Astrocyte (in vitro differentiated cells and primary cell): ENCODE data around the gene MED13L.

Experiments
- EZH2 ChIP-seq: IDR thresholded peaks from 2 replicates; pipeline ENCODE4 v1.6.1; 2012; ENCODE audit warnings: mild to moderate bottlenecking, low read length, inconsistent platforms; ENCODE audit not compliant: insufficient read depth
- TF ChIP-seq, protein P1 (sequence below): IDR thresholded peaks from 2 replicates; pipeline ENCODE4 v1.5.1; 2011; ENCODE audit warnings: low read depth, mild to moderate bottlenecking, inconsistent platforms, low read length, moderate library complexity; ENCODE audit not compliant: insufficient read depth

DNA sequence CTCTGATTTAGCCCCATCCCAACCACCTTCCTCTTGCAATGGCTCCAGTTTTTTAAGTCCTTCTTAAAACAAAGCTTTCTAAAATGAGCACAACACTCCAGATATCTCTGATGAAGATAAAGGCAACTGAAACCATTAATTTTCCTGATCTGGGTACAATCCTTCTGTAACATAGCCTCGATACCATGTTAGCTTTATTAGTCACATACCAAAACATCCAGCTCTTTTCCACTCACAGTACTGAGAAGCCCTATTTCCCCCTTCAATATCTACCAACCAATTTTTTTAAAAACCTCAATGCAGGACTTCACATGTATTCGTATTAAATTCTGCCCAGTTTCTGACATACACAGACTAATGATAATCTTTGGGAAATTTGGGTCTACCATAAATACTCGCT lies 105.9 kb downstream of the MED13L start:
- TF ChIP-seq, protein P1, sequence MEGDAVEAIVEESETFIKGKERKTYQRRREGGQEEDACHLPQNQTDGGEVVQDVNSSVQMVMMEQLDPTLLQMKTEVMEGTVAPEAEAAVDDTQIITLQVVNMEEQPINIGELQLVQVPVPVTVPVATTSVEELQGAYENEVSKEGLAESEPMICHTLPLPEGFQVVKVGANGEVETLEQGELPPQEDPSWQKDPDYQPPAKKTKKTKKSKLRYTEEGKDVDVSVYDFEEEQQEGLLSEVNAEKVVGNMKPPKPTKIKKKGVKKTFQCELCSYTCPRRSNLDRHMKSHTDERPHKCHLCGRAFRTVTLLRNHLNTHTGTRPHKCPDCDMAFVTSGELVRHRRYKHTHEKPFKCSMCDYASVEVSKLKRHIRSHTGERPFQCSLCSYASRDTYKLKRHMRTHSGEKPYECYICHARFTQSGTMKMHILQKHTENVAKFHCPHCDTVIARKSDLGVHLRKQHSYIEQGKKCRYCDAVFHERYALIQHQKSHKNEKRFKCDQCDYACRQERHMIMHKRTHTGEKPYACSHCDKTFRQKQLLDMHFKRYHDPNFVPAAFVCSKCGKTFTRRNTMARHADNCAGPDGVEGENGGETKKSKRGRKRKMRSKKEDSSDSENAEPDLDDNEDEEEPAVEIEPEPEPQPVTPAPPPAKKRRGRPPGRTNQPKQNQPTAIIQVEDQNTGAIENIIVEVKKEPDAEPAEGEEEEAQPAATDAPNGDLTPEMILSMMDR, result no peak
- no peak for TF ChIP-seq EZH2
